Activated CD8-positive, alpha-beta memory T cell treated with anti-CD3 and anti-CD28 coated beads, Interleukin-2, amount 50 U/mL, for 1 hour (primary cell): Measurements from ENCODE around the gene ABCA9.
"Not testable (repeated sequence)": the region's sequence is repeated elsewhere in the genome, so short reads cannot be mapped to it uniquely, and the experiment has no call there.

Source experiments
- DNase-seq: peaks from one replicate; pipeline ENCODE4 v3.0.0-alpha.2; 2020; ENCODE audit errors: extremely low read depth

ABCA9 gene, protein sequence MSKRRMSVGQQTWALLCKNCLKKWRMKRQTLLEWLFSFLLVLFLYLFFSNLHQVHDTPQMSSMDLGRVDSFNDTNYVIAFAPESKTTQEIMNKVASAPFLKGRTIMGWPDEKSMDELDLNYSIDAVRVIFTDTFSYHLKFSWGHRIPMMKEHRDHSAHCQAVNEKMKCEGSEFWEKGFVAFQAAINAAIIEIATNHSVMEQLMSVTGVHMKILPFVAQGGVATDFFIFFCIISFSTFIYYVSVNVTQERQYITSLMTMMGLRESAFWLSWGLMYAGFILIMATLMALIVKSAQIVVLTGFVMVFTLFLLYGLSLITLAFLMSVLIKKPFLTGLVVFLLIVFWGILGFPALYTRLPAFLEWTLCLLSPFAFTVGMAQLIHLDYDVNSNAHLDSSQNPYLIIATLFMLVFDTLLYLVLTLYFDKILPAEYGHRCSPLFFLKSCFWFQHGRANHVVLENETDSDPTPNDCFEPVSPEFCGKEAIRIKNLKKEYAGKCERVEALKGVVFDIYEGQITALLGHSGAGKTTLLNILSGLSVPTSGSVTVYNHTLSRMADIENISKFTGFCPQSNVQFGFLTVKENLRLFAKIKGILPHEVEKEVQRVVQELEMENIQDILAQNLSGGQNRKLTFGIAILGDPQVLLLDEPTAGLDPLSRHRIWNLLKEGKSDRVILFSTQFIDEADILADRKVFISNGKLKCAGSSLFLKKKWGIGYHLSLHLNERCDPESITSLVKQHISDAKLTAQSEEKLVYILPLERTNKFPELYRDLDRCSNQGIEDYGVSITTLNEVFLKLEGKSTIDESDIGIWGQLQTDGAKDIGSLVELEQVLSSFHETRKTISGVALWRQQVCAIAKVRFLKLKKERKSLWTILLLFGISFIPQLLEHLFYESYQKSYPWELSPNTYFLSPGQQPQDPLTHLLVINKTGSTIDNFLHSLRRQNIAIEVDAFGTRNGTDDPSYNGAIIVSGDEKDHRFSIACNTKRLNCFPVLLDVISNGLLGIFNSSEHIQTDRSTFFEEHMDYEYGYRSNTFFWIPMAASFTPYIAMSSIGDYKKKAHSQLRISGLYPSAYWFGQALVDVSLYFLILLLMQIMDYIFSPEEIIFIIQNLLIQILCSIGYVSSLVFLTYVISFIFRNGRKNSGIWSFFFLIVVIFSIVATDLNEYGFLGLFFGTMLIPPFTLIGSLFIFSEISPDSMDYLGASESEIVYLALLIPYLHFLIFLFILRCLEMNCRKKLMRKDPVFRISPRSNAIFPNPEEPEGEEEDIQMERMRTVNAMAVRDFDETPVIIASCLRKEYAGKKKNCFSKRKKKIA (N-terminal part only)

DNA sequence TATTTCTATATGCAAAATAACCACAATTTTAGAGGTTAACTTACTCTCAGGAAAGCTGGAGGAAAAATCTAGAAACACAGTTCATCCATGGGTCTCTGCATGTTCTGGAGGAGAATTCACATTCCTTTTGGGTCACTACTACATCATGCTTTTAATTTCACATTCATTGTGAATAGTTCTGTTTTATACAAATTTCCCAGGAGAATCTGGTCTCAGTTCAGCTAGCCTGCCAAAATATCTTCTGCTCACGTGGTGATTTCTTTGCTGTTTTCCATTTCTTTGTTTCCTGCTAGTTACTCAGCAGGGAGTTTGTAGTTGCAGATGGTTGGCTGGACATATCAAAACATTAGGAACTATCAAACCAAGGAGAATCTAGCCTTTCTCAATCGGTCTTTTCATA is at the start of gene ABCA9:
ABCA9 (minus strand) TSS at position 106 of the 400 bp plus-strand sequence. CDS start 9,801 bp downstream, outside the sequence.
- DNase-seq = no peak

DNA sequence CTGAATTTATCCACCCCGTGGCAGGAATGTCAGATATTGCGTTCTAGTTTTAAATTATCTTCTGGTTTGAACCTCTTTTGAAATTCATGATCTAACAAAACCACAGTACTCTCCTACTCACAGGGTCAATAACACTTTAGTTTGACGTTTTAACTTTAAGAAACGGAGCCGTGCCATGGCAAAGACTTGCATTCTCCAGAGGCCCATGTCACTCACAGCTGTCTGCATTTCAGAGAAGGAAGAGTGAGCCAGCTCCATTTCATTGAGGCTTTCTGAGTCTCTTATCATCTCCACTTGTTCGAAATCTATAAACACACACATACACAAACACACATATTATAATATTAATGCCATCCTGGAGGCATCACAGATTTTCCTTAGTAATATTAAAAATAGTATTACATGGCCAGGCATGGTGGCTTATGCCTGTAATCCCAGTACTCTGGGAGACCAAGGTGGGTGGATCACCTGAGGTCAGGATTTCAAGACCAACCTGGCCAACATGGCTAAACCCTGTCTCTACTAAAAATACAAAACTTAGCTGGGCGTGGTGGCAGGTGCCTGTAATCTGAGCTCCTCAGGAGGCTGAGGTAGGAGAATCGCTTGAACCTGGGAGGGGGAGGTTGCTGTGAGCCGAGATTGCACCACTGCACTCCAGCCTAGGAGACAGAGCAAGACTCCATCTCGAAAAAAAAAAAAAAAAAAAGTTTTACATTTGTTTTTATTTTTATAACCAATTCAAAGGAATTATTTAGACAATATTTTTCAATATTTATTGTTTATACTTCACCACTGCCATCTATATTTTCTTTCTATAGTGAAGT is 45.4 kb upstream of the ABCA9 start:
- DNase-seq = no peak

DNA sequence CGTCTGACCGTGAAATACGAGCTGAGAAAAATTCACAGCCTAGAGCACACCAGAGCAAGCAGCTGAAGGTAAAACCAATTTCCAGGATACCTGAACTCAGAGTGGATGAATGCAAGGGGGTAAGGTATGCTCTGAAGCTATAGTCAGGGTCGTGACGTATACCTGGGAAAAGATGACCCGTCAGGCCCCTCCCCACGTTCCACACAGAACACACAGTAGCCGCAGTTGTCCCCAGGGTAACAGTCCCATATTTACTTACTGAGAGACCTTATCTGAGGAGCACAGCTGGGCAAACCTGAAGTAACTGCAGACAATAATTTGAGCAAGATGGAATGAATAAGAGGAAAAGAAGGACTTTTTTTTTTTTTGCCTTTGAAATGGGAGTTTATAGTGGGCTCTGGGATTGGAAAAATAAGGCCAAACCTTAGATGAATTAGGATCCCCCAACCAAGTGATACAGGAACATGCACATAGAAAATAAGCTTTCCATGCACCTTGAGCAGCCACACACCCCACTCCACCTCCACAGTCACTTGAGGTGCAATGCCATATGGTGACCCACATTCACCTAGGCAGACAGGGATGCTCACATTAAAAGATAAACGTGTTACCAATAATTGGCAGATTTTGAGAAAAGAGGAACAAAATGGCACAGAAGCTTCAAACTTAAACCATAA is 43.0 kb upstream of the ABCA9 start:
- no peak for DNase-seq

DNA sequence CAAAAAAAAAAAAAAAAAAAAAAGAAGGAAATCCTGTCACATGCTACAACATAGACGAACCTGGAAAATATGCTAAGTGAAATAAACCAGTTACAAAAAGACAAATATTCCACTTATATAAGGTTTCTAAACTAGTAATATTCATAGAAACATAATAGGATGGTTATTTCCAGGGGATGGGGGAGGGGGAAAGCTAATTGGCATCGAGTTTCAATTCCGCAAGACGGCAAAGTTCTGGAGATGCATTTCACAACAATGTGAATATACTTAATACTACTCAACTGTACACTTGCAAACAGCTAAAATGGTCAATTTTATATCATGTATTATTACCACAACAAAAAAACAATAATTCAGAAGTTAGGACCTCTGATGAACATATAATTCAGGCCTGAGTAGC is 37.9 kb upstream of the ABCA9 start:
- DNase-seq = no peak

DNA sequence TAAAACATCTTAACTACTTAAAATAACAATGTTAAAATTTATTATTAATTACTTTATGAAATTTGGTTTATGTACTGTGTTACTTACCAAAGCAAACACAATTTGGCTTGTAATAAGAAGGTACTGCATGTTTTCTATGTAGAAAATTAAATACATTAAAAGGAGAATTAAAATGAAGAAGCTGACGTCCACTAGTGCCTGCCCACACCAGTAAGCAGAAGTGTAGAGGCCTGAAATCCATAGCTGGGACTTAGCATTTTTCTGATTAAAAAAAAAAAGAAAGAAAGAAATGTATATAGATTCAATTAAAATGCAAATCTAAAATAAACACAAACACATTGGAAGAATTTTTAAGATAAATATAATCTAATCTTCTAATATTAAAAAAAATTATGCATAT is 35.8 kb upstream of the ABCA9 start:
- DNase-seq = no peak

DNA sequence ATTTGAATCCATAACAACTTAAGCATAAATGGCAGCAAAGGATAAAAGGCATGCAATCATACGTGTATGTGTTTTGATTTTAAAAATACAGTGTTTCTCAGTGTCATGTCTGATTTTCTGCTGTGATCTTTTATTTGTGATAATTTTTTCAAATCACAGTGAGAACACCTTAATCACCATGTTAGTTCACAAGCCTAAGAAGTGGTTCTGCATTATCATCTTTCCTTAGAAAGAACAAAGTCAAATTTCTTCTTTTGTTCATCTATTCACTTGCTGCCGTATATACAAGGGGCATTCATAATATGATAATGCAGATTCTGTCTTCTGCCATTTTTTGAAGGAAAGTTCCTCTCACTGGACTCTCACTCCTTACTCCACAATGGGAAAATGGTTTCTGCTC is 33.3 kb upstream of the ABCA9 start:
- no peak for DNase-seq

DNA sequence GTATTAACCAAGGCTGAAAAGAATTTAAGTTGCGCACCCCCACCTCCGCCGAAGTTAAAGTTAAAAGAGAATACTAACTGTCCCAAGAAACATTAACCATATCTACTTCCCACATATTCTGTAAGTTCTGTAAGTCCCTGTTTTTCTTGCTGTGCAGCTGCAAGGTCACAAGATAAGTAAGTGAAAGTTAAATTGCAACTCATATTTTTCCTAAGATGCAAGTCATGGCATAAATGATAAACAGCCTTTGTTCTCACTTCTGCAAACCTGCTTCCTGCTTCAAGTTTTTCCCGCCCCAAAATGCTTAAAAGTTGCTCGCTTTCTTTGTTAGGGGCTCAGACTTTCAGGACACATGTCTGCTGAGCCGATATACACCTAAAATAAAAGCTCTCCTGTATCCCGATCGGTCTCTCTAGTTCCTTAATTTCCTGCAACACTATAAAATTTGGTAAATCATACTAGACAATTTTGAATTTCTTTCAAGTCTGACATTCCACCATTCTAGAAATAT is 32.6 kb upstream of the ABCA9 start:
- DNase-seq = no peak

DNA sequence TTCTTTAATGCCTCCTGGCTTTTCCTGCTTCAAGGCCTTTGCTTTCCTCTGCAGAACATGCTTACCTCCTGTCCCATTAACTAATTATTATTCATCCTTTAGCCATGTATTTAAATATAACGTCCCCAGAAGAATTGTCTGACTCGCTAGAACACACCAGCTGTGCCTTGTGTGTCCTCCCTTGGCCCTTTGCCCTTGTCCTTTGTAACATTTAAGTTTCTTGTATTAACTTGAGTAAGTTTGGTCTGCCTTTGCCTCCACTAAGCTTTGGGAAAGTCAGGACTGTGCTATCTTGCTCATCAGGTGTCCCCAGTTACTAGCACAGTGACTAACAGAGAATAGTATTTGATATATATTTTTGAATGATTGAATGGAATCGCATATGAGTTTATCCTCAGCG is 29.6 kb upstream of the ABCA9 start:
- no peak for DNase-seq

DNA sequence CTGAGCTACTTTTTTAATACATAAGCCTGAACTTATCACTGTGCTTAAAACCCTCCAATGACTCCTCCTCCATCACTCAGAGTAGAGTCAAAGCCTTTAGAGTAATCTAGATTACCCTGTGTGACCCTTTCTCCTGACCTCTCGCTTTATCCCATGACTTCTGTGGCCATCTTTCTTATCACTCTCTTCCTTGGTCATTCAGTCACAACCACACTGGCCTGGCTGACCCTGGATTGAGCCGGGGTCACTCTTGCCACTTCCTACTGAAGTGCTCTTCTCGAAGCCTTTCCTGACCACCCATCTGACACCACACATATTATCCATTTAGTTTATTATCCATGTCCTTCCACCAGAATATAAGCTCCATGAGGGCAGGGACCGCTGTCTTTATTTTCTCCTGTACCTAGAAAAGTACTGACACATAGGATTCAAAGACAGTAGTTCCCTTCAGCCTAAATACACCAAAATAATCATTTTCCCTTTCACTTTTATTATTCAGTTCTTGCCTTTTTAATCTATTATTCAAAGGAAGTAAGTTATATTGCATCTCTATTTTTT is 28.0 kb upstream of the ABCA9 start:
- DNase-seq = no peak

DNA sequence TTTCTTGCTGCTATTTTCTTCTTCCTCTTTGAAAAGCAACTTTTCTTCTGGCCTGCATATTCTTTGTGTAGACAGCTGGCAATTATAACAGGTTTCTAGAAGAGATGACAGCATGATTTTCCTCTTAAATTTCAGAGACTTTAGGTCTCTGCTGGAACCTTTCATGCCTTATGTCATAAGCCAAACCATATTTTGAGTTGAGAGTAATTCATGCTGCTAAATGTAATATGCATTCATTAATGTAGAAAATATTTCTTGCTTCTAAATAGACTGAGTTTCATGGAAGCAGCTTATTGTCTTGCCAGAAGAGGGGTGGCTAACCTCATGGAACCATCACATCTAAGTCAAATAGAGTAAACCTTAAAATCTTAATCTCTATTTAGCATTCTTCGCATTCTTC is 25.9 kb upstream of the ABCA9 start:
- no peak for DNase-seq

DNA sequence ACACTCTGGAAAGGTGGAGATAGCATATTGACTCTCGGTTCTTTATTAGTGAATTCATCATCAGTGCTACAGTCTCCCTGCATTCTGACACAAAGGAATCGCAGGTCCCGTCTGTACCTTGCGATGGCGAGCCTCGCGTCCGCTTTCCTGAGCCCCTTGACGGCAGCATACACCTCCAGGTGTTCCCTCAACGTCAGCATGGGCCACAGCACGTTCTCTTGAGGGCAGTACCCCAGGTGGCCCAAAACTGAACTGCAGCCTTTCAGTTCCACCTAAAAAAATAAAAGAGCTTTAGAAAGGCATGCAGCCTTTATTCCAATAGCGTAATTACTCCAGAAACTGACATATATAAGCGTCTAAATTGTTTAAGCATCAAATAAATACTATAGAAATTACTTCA is 24.2 kb upstream of the ABCA9 start:
- no peak for DNase-seq

DNA sequence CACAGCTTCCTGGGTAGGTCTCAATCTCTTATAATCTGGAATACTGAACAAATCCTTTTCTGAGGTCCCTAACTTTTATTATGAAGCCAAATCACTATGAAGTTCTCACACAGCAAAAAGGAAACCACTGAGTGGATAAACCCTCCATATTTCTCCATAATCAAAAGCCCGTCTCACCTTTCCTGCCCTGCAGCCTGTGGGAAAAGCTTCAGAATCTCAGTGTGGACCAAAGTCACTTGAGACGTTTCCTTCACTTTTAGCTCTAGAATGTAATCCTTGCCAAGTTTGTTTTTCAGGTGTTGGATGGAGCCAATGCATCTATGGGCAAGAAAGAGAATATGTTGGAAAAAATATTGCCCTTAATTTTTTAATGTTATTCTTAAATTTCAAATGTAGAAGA is 22.0 kb upstream of the ABCA9 start:
- DNase-seq = no peak

DNA sequence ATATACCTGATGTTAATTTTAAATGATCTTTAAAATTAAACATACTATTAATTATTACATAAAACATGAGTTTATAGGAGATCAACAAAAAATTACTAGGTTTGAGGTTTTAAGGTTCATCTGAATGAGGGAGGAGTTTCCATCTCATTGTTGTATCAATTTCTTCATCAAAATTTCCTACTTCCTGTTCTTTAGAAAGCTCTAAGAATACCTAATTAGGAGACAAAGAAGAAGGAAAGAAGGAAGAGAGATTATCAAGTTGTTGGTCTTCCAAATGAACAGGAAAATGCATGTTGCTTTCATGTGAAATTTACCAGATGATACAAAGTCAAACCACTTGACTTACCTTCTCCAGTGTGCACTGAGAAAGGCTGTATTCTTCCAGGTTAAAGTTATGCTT is 18.1 kb upstream of the ABCA9 start:
- no peak for DNase-seq

DNA sequence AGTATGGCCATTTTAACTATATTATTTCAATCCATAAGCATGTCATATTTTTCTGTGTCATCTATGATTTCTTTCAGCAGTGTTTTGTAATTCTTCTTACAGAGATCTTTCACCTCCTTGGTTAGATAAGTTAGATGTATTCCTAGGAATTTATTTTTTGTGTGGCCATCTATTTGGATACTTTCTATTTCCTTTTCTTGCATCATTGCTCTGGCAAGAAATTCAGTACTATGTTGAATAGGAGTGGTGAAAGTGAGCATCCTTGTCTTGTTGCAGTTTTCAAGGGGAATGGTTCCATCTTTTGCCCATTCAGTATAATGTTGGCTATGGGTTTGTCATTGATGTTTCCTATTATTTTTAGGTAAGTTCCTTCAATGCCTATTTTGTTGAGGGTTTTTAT is 15.1 kb upstream of the ABCA9 start:
- DNase-seq = no peak

DNA sequence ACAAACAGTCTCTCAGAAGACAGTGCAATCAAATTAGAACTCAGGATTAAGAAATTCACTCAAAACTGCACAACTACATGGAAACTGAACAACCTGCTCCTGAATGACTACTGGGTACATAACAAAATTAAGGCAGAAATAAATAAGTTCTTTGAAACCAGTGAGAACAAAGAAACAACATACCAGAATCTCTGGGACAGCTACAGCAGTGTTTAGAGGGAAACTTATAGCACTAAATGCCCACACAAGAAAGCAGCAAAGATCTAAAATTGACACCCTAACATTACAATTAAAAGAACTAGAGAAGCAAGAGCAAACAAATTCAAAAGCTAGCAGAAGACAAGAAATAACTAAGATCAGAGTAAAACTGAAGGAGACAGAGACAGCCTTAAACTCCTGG is 12.7 kb upstream of the ABCA9 start:
- DNase-seq = not testable (repeated sequence)

DNA sequence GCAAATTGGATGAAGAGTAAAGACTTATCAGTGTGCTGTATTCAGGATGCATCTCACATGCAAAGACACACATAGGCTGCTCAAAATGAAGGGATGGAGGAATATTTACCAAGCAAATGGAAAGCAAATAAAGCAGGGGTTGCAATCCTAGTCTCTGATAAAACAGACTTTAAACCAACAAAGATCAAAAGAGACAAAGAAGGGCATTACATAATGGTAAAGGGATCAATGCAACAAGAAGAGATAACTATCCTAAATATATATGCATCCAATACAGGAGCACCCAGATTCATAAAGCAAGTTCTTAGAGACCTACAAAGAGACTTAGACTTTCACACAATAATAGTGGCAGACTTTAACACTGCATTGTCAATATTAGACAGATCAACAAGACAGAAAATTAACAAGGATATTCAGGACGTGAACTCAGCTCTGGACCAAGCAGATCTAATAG is 12.1 kb upstream of the ABCA9 start:
- not testable (repeated sequence) for DNase-seq

DNA sequence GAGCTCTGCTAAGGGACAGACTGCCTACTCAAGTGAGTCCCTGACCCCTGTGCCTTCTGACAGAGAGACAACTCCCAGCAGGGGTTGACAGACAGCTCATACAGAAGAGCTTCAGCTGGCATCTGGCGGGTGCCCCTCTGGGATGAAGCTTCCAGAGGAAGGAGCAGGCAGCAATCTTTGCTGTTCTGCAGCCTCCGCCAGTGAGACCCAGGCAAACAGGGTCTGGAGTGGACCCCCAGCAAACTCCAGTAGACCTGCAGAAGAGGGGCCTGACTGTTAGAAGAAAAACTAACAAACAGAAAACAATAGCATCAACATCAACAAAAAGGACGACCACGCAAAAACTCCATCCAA is 10.5 kb upstream of the ABCA9 start:
- not testable (repeated sequence) for DNase-seq

DNA sequence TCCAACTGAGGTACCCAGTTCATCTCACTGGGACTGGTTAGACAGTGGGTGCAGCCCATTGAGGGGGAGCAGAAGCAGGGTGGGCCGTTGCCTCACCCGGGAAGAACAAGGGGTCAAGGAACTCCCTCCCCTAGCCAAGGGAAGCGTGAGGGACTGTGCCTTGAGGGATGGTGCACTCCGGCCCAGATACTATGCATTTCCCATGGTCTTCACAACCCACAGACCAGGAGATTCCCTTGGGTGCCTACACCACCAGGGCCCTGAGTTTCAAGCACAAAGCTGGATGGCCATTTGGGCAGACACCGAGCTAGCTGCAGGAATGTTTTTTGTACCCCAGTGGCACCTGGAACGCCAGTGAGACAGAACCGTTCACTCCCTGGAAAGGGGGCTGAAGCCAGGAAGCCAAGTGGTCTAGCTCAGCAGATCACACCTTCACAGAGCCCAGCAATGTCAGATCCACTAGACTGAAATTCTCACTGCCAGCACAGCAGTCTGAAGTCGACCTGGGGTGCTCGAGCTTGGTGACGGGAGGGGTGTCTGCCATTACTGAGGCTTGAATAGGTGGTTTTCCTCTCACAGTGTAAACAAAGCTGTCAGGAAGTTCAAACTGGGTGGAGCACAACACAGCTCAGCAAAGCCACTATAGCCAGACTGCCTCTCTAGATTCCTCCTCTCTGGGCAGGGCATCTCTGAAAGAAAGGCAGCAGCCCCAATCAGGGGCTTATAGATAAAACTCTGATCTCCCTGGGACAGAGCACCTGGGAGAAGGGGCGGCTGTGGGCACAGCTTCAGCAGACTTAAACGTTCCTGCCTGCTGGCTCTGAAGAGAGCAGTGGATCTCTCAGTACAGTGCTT is 9.9 kb upstream of the ABCA9 start:
- DNase-seq = not testable (repeated sequence)

DNA sequence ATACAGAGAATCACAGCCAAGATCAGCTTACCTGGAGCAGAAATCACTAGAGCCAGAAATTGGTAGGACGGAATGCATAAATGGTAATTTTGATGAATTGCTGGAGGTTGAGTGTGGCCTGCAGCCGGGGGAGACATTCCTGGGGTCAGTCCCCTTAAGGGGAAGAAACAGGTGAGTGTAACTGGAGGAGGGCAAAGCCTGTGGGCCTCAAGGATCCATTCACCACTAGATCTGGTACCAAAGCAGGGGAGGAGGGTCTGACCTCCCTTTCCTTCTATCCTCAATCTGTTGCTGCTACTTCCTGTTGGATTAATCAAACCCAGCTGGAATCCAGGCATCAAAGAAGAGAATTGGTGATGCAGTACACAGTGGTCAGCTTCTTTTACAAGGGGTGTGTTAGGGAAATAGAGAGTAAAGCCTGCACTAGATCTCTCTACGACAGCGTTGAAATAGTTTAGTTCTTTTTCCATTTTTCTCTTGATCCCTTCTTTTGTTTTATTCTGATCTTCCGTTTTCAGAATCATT is 8.6 kb upstream of the ABCA9 start:
- no peak for DNase-seq
